Gastrocnemius medialis (tissue), 4 donors: ENCODE measurements around the gene NOP14.

Source experiments
- CTCF ChIP-seq, 5 experiments: fragments of 450-650 bp in 3 of 5; fragments of 200-600 bp in 2 of 5; sonication (generic) in 2 of 5; IDR thresholded peaks in 4 of 5; conservative IDR thresholded peaks in 1 of 5; 1 replicate in 4 of 5; 2 replicates in 1 of 5; pipeline ENCODE4 v1.5.1; 2016 to 2019; ENCODE audit warnings: antibody characterized with exemption in 5 of 5, mild to moderate bottlenecking in 3 of 5, moderate library complexity in 3 of 5
- POLR2A ChIP-seq, 2 donors: fragments of 450-650 bp; IDR thresholded peaks; one replicate each; pipeline ENCODE4 v1.6.1; 2017; ENCODE audit warnings: antibody characterized with exemption in 2 of 2, mild to moderate bottlenecking in 2 of 2, moderate library complexity in 2 of 2

- no peak for TF ChIP-seq CTCF (IDR thresholded peaks at IDR 0.05 in 4 of 5, conservative IDR thresholded peaks at IDR 0.05 in 1 of 5)
- TF ChIP-seq POLR2A (IDR thresholded peaks at IDR 0.05), result no peak
These were observed 33.0 kb downstream of the NOP14 start for GRCh38 chr4:2930135-2930757.
